Sciatic nerve (tissue), 2 donors: Measurements from ENCODE around the gene GPN2. TPM values are rescaled to one million over a fixed set of nuclear protein-coding genes. Genes with fewer than 3 reads are reported as not detected.
"Not testable (repeated sequence)": the region's sequence is repeated elsewhere in the genome, so short reads cannot be mapped to it uniquely, and the experiment has no call there.

Experiments
- ATAC-seq: fragments of 200-7000 bp; cut with Tn5 transposase; one replicate; pipeline ENCODE4 v1.9.1; 2020; ENCODE audit warnings: mild to moderate bottlenecking, moderate library complexity
- DNase-seq: peaks from one replicate; pipeline ENCODE4 v3.0.0-alpha.2; 2020; ENCODE audit warnings: low spot score
- intact Hi-C: fragments of 100-400 bp; cut with DNase I; formaldehyde crosslinking; loops from one replicate; pipeline ENCODE4 v1.14.2; 2022
- total RNA-seq: library from RNA; stranded (reverse); fragmentation: NEBNext Ultra II Directional; extraction: Animal tissue kit (Norgen Biotek cat#: 25700); gene quantifications from one replicate; pipeline ENCODE4 v1.2.1, GENCODE V29; 2021
- donor health status: DM: no; HTN: no; CAD: no.
- donor health status: DM: no; HTN: no; CAD: no.

Gene GPN2
- total RNA-seq, 1 donor from 2014 or later, result 22.7 TPM

DNA sequence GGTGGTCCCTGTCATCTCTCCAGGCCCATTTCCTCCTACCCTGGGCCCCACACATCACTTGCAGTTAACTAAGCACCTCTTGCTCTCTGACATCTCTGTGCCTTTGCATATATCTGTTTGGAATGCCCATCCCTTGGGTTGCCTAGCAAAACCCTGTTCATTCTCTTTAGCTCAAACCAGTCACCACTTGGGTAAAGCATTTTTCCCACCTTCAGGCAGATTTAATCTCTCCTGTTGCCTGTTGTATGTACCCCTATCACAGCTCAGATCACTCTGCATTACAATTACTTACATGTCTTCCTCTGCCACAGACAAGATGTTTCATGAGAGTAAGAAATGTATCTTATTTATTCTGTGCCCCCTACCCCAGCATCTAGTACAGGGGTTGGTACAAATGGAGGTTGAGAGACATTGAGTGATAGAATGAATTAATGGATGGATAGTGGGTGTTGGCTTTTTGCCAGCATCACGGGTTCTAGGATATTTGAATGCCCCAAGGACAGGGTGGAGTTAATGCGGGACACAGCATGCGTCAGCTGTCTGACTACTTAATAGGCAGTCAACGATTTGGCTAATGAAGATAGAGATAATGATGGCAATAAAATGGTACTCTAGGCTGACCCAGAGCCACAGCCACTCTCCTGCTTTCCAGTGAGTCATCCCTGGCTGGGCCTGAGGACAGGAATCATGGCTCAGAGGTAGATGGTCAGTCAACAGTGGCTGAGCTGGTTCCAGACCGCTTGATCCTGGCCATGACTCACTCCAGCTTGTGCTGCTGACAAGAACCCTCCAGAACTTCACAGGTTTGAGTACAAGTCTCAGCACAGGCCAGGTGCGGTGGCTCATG is 17.2 kb upstream of the GPN2 start:
- no peak for ATAC-seq
- no peak for DNase-seq
- intact Hi-C loops, result no loop called here

DNA sequence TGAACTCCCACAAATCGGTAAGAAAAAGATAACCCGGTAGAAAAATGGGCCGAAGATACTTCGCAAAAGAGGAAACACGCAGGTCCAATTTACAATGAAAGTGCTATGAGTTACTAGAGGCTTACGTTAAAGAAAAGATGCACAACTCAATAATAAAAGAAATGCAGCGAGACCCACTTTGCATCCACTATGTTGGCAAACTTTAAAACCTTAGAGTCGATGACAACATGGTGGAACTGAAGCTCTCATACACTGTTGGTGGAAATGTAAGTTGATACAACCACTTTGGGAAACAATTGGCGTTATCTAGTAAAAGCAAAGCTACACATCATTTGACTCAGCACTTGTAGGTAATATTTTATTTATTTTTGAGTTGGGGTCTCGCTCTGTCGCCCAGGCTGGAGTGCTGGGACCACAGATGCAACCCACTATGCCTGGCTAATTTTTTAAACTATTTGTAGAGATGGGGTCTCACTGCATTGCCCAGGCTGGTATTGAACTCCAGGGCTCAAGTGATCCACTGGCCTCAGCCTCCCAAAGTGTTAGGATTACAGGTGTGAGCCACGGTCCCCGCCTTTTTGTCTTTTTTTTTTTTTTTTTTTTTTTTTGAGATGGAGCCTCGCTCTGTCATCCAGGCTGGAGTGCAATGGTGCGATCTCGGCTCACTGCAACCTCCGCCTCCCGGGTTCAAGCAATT is 10.9 kb upstream of the GPN2 start:
- intact Hi-C loops, result no loop called here

DNA sequence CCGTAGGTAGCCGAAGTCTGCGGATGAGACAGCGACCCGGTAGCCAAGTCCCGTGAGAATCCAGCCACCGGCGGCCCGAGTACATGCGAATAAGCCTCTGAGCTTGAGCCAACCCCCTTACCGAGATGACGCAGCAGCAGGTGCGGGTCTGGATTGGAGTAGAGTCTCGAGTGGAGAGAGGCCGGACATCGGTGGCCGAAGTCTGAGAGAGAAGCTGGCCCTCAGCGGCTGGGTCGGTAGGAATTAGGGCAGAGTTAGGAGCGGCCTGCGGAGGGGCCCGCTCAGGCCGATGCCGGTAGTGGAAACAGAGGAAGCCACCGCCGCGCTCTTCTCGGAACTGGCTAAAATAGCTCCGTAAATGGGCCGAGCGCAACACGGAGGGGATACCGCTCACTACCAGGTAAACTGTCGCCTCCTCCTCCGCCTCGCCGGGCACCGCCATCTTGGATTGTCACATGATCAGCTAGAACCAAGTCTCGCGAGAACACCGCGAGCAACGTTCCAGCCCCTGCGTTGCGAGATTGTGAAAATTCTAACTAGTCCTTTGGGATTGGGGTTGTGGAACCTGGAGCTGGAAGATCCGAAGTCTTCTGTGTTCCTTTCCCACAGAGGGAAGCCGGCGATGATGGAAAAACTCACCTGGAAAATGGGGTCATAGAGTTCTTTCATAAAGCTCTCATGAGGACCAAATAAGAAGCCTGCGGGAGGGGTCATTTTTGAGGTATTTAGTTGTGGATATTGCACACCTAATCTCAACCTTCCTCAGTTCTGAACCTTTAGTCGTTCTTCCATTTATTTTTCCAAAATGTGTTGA is 10.1 kb upstream of the GPN2 start, which contains the start of gene GPATCH3:
Gene GPATCH3 (minus strand): TSS at position 467 of the 814 bp plus-strand sequence. CDS start 25 bp downstream, at position 442.
- intact Hi-C loops, result no loop called here
- peak; percentile 96 for ATAC-seq
- DNase-seq, result peak; percentile 97

More for the DNA sequence above, 10.9 kb upstream of the GPN2 start:
- ATAC-seq (no peak), DNase-seq (no peak)

DNA sequence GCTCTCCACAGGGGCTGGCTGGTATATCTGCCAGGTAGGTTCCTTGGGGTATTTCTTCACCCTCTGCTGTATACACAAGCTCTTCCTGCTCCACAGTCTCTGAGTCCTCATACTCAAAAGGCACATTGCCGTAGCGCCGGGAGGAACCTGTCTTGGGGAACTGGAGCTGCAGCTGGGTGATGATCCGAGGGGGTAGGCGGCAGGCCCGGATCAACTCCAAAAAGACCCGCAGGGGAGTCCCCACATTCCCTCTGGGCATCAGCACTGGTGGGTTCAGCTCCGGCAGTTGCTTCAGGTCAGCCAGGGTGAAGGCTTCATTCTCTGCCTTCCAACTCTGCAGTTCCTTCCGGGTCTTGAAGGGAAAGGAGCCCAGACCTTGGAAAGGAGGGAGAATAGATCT is 7.3 kb upstream of the GPN2 start:
- DNase-seq (no peak), ATAC-seq (no peak)
- intact Hi-C loops, result no loop called here

DNA sequence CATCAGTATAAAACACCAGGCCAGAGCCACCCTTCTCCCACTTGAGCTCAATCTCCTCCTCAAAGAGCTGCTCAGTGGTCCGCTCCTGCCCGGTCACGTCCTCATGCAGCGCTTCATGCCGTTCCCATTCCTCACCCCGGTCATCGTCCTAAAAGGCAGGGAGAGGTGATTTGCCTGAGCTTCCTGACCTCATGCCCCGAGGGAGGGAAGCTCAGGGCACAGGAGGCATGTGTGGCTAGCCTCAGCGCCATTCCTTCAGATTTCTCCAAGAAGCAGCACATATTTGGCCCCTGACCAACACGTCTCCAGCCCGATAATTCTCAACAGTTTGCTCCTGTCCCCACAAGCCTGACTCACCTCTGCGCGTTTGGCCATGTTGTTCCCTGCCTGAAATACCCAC is 4.2 kb upstream of the GPN2 start:
- ATAC-seq, result no peak
- intact Hi-C loops, result no loop called here
- DNase-seq, result no peak

DNA sequence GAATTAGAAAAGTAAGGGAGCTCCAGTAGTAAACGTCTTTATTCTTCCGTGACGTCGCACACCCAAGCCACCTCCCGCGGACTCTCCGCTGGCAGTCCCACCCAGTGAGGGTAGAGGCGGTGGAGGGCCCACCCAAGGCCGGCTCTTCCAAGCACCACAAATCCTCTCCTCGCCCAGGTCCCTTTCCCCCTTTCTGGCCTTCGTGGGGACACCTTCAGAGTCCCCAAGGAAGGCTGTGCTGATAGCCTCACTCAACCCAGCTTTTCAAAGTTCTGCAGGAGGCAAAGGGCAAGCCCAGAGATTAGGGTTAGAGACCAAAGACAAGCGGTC is 349 bp upstream of the GPN2 start:
- intact Hi-C loops, result no loop called here
- DNase-seq (no peak), ATAC-seq (peak; percentile 59)

DNA sequence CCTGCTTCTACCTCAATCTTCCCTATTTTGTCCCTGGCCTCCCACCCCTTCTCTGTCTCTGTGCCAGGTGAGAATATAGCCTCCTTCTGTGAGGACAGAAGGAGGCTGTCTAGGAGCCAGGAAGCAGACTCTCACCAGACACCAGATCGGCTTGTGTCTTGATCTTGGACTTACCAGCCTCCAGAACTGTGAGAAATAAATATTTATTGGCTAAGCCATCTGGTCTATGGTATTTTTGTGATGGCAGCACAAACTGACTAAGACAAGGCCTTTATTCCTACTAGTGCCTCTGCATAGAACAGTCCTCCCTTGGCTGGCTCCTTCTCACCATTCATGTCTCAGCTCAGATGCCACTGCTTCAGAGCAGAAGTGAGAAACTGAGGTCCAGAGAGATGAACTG is 1.9 kb downstream of the GPN2 start:
- DNase-seq (no peak), ATAC-seq (no peak)
- intact Hi-C loops, result no loop called here

DNA sequence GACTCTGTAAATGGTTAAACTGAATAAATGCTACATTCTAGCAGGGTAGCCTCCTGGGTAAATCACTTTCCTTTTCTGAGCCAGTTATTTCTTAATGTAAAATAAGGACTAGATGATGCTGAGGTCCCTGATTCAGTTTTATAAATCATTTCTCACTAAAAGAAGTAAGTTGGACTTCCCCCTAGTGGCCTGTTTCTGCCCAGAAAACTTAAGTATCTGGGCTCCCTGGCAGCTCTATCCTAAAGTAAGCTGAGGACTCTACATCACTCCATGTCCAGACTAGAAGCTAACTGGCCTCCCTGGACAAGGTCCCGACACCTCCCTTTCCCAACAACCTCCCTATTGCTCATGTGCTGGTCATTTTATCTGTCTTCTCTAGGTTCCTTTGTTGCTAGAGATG is 3.0 kb downstream of the GPN2 start:
- no peak for DNase-seq

DNA sequence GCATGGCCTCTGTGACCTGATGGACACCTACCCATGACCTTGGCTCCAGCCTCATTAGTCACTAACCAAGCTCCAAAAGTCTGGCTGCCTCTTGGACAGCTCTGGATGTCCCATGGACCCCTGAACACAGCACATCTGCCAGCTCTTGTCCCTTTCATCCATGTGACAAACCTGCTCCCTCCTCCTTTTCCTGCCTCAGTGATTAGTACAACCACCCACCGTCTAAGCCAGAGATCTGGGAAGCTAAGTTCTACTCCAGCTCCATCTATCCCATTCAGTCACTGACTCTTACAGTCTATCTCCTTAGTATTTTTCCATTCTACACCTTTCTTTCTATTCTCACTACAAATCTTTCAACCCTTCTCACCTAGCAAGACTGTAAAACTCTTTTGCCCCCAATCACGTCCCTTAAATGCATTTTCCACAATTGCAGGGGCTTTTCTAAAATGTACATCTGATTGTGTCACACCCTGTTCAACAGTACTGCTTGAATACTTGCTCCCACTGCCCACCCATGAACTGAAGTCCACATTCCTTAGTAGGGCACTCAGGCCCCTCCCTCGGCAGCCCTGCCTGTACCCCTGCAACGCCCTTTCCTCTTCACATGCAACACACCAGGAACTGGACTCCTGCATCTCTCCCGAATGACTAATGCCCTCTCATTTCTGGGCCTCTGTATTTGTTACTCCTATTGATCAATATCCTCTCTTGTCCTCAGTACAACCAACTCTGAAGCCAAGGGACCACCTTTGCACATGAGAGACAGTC is 7.2 kb downstream of the GPN2 start:
- no peak for ATAC-seq
- intact Hi-C loops, result no loop called here
- DNase-seq, result no peak

More for the DNA sequence above, 3.0 kb downstream of the GPN2 start:
- no peak for ATAC-seq
- intact Hi-C loops, result no loop called here

DNA sequence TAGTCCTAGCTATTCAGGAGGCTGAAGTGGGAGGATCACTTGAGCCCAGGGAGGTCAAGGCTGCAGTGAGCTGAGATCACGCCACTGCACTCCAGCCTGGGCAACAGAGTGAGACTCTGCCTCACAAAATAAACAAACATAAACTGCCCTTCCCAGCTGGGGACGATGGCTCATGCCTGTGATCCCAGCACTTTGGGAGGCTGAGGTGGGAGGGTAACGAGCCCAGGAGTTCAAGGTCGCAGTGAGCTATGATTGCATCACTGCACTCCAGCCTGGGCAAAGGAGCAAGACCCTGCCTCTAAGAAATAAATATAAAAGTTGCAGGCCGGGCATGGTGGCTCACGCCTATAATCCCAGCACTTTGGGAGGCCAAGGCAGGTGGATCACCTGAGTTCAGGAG is 8.5 kb downstream of the GPN2 start:
- intact Hi-C loops, ATAC-seq, DNase-seq: not testable (repeated sequence)

DNA sequence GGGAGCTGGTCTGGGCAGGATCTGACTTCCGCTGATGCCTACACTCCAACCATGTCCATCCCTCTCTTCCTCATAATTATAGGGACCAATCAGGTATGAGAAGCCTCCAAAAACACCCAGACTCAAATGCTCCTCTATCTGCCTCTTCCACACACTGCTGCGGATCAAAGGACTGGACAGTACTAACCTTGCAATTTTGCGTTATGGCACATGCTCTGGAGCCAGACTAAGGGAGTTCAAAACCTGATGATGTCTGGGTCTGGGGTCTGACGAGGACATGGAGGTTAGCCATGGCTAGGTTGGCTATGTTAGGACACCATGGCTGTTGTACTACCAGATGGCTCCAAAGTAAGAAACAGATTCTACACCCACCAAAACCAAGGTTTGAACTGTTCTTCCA is 10.3 kb downstream of the GPN2 start:
- intact Hi-C loops, result no loop called here
- no peak for DNase-seq
- no peak for ATAC-seq

DNA sequence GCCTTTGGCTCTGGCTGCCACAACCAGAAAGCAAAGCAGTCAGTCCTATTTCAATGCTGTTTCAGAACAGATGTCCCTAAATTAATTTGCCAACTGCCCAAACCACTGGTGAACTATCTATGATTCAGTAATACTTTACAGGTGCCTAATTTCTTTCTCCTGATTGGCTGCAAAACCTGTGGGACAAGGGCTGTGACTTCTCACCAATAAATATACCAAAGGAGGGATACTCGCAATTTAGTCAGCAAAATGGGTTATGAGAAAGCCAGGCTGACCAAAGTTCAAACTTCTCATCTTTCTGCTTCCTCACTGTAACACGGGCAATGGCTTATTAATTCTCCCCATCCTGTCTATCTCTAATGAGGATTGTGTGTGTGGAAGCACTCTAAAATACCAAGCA is 12.8 kb downstream of the GPN2 start:
- no peak for DNase-seq
- ATAC-seq, result no peak
- intact Hi-C loops, result no loop called here

DNA sequence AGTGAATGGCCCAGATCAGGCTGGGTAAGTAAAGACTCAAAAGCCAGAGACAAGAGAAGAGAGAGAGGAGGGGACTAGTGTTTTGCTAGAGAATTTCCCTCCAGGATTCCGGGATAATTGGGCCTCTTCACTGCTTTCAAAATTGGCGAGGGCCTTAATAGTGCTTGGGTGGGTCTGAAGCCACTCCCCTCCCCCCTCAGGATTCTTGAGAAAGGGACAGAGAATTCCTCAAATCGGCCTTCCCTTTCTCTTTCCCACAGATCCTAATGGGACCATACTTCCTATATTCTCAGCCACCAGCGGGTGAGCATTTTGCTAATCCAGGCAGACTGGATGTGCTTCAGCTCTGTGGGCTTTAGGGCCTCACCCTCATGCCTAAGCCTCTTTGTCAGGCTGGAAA is 15.2 kb downstream of the GPN2 start:
- DNase-seq (no peak), ATAC-seq (no peak)
- intact Hi-C loops, result no loop called here

DNA sequence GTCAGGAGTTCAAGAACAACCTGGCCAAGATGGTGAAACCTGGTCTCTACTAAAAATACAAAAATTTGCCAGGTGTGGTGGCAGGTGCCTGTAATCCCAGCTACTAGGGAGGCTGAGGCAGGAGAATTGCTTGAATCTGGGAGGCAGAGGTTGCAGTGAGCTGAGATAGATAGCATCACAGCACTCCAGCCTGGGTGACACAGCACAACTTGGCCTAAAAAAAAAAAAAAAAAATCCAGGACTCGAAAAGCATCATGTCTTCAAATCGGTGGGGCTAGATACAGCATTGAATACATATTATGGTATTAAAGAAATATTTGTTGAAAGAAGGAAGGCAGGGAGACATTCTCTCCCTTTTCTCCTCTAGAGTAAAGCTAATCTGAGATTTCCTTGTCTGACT is 17.0 kb downstream of the GPN2 start:
- ATAC-seq, intact Hi-C loops, DNase-seq: not testable (repeated sequence)

DNA sequence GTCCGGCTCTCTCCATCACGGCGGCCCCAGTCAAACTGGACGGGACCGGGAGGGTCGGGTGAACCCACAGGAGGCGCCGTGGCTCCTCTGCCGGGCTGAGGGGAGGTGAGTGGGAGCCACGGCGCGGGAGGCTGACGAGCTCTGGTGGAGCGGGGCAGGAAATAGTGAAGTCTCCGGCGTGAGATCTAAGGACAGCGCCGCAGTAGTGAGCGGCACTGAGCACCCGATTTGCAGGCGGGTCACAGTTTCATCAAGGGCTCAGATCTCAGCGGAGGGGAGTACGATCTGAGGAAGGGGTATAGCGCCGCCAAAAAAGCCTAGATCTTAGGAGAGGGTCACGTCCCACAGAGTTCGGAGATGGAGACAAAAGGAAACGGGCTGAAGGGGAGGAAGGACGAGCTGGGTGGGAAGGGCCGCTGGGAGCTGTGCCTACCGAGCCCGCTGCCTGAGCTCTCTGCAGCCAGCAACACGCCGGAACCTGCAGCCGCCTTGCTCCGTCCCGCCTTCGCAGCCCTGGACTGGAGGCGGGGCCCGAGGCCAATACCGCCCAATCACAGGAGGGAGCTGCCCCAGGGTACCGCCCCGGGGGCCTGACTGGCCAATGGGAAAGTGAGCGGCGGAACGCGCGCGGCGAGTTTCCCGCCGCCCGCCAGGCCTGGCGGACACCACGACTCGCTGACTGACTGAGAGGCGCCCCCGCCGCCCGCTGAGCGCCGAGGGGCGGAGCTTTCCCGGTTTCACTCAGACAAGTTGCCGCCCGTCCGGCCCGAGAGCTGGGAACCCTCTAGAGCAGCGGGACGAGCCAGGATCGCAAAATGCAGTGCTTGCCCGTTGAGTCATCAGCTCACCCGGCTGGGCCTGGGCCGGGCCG is 25.2 kb downstream of the GPN2 start:
- ATAC-seq, result peak; percentile 99
- peak; percentile 97 for DNase-seq
- intact Hi-C loops, result no loop called here

DNA sequence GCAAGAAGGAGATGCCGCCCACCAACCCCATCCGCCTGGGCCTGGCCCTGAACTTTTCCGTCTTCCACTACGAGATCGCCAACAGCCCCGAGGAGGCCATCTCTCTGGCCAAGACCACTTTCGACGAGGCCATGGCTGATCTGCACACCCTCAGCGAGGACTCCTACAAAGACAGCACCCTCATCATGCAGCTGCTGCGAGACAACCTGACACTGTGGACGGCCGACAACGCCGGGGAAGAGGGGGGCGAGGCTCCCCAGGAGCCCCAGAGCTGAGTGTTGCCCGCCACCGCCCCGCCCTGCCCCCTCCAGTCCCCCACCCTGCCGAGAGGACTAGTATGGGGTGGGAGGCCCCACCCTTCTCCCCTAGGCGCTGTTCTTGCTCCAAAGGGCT is 26.4 kb downstream of the GPN2 start:
- ATAC-seq (no peak), DNase-seq (no peak)
- intact Hi-C loops, result no loop called here

DNA sequence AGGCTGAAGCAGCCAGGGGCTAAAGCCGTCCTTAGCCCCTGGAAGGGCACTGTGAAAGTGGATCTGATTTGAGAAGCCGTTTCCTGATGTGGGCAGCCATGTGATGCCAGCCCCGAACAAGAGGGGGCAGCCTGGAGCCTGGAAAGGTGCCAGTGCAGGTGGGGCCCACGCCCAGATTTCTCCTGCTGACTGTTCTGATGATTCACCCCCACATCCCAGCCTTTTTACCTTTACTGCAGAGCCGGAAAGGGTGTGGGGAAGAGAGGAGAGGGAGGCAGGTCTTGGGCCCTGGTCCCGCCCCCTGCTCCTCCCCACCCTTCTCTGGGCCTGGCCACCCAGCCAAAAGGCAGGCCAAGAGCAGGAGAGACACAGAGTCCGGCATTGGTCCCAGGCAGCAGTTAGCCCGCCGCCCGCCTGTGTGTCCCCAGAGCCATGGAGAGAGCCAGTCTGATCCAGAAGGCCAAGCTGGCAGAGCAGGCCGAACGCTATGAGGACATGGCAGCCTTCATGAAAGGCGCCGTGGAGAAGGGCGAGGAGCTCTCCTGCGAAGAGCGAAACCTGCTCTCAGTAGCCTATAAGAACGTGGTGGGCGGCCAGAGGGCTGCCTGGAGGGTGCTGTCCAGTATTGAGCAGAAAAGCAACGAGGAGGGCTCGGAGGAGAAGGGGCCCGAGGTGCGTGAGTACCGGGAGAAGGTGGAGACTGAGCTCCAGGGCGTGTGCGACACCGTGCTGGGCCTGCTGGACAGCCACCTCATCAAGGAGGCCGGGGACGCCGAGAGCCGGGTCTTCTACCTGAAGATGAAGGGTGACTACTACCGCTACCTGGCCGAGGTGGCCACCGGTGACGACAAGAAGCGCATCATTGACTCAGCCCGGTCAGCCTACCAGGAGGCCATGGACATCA is 27.1 kb downstream of the GPN2 start, which contains the start of gene SFN:
Gene SFN (plus strand): TSS at position 369 of the 904 bp plus-strand sequence. CDS start 64 bp downstream, at position 433.
- DNase-seq, result no peak
- no peak for ATAC-seq
- intact Hi-C loops, result no loop called here
